ENCODE results near the gene ITPKB.
A peak's percentile ranks its signal among the peaks of the same experiment; 100 is the strongest.

ITPKB gene

DNA sequence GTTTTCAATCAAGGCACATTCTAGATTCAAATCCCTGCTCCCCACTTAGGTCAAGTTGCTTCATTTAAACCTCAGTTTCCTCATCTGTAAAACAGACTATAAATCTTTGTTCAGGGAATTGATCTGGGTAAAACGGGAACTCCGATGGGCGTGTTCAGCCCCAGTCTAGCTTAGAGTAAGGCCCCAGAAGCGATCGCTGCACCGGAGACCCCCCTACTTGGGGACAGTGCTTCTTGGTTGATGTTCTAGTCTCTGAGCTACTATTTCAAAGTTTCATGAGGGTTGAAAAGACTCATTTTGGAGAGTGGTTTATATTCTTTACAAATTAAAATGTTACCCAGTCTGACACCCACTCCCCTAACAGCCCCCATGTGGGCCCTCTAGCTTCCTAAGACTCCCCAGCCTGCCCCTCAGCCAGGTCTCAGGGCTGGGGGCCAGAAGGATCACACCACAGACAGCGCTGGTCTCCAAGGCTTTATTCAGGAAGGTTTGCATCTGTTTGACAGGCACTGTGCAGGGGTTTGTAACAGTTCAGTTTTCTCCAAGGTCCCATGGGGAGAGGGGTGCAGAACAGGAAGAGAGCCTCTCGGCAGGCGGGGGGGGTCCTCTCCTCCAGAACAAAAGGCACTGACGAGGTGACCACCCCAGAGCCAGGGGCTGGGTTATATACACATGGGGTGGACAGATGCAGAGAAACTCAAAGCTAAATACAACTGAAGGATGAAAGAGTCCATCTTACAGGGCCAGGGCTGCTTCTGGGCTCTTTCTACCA is 107.7 kb downstream of the ITPKB start:
- Histone ChIP-seq H3K79me1 (ENCODE audit: low read depth, low read length) (peaks cover 1% of the 10 kb centered on the region), H2BK120ac (ENCODE audit: low read depth, low read length) (no peak overlapping the region), H3K4me1 (ENCODE audit: control insufficient read depth in 2 of 2, insufficient read depth in 1 of 2, low read depth in 1 of 2, low read length in 2 of 2) (peaks cover 3 to 5% of the 10 kb centered on the region in 2 donors), H2AK5ac (ENCODE audit: low read depth, low read length) (no peak overlapping the region), H3K23ac (ENCODE audit: low read depth, low read length, poor library complexity) (no peak overlapping the region), H3K18ac (ENCODE audit: low read length) (no peak overlapping the region), H2AFZ (ENCODE audit: low read length) (no peak overlapping the region), H2BK5ac (ENCODE audit: low read length) (no peak overlapping the region), H3K9ac (ENCODE audit: low read depth, low read length, poor library complexity) (no peak overlapping the region), H2BK15ac (ENCODE audit: low read length) (no peak overlapping the region), H3K36me3 (replicated peaks in 1 of 2; ENCODE audit: control insufficient read depth in 2 of 2, insufficient read depth in 2 of 2, low read length in 2 of 2) (no peaks in the 10 kb centered on the region), H3K9me3 (replicated peaks in 1 of 2; ENCODE audit: control insufficient read depth in 2 of 2, insufficient read depth in 1 of 2, low read depth in 1 of 2, low read length in 2 of 2) (no peaks in the 10 kb centered on the region), H3K27ac (replicated peaks; ENCODE audit: low read length) (no peak overlapping the region), H4K91ac (ENCODE audit: low read depth, low read length, poor library complexity) (no peak overlapping the region), H3K4ac (ENCODE audit: low read length) (no peak overlapping the region), H4K8ac (ENCODE audit: low read depth, low read length) (no peak overlapping the region), H3K27me3 (ENCODE audit: control insufficient read depth in 3 of 3, insufficient read depth in 3 of 3, low read depth in 1 of 3, low read length in 3 of 3) (no peaks in the 10 kb centered on the region), H3K4me3 (ENCODE audit: low read length in 2 of 2) (no peak overlapping the region), H3K4me2 (ENCODE audit: insufficient read depth, low read length, poor library complexity, severe bottlenecking) (no peak overlapping the region), H3K14ac (ENCODE audit: low read length) (no peak overlapping the region), H2BK12ac (ENCODE audit: low read length) (no peak overlapping the region)
- no peak for DNase-seq (ENCODE audit: low spot score)
- WGBS, 2 donors (ENCODE audit: extremely low coverage in 2 of 2, insufficient read length in 2 of 2, insufficient replicate concordance in 1 of 2), result no CpG with 5 or more reads among the region's 10 CpGs

DNA sequence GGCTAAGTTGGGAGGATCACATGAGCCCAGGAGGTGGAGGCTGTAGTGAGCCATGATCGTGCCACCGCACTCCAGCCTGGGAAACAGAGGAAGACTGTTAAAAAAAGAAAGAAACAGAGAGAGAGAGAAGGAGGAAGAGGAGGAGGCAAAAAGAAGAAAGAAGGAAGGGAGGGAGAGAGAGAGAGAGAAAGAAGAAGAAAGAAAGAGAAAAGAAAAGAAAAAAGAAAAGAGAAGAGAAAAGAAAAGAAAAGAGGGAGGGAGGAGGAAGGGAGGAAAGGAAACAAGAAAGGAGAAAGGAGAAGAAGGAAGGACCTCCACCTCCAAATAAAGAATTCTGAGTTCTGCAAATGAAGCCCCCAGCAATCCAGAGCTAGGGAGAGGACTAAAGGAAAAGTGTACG is 108.5 kb downstream of the ITPKB start:
- no CpG with 5 or more reads among the region's 3 CpGs for WGBS, 2 donors (ENCODE audit: extremely low coverage in 2 of 2, insufficient read length in 2 of 2, insufficient replicate concordance in 1 of 2)
- no peak overlapping the region for H3K27ac ChIP-seq (replicated peaks; ENCODE audit: low read length)
- H3K79me1 ChIP-seq (ENCODE audit: low read depth, low read length), result peaks cover 1% of the 10 kb centered on the region
- no peak overlapping the region for H3K9ac ChIP-seq (ENCODE audit: low read depth, low read length, poor library complexity)
- no peak overlapping the region for H3K4ac ChIP-seq (ENCODE audit: low read length)
- DNase-seq (ENCODE audit: low spot score), result no peak
- H2BK12ac ChIP-seq (ENCODE audit: low read length), result no peak overlapping the region
- no peak overlapping the region for H2AFZ ChIP-seq (ENCODE audit: low read length)
- H3K4me3 ChIP-seq (ENCODE audit: low read length in 2 of 2), result no peak overlapping the region
- H3K23ac ChIP-seq (ENCODE audit: low read depth, low read length, poor library complexity), result no peak overlapping the region
- H2BK5ac ChIP-seq (ENCODE audit: low read length), result no peak overlapping the region
- no peak overlapping the region for H2BK15ac ChIP-seq (ENCODE audit: low read length)
- H3K4me2 ChIP-seq (ENCODE audit: insufficient read depth, low read length, poor library complexity, severe bottlenecking), result no peak overlapping the region
- no peak overlapping the region for H4K8ac ChIP-seq (ENCODE audit: low read depth, low read length)
- no peak overlapping the region for H3K14ac ChIP-seq (ENCODE audit: low read length)
- no peak overlapping the region for H4K91ac ChIP-seq (ENCODE audit: low read depth, low read length, poor library complexity)
- H3K9me3 ChIP-seq (replicated peaks in 1 of 2; ENCODE audit: control insufficient read depth in 2 of 2, insufficient read depth in 1 of 2, low read depth in 1 of 2, low read length in 2 of 2), result no peaks in the 10 kb centered on the region
- H3K36me3 ChIP-seq (replicated peaks in 1 of 2; ENCODE audit: control insufficient read depth in 2 of 2, insufficient read depth in 2 of 2, low read length in 2 of 2), result no peaks in the 10 kb centered on the region
- H3K4me1 ChIP-seq (ENCODE audit: control insufficient read depth in 2 of 2, insufficient read depth in 1 of 2, low read depth in 1 of 2, low read length in 2 of 2), result peaks cover 3 to 5% of the 10 kb centered on the region in 2 donors
- no peak overlapping the region for H2BK120ac ChIP-seq (ENCODE audit: low read depth, low read length)
- H3K18ac ChIP-seq (ENCODE audit: low read length), result no peak overlapping the region
- H3K27me3 ChIP-seq (ENCODE audit: control insufficient read depth in 3 of 3, insufficient read depth in 3 of 3, low read depth in 1 of 3, low read length in 3 of 3), result no peaks in the 10 kb centered on the region
- no peak overlapping the region for H2AK5ac ChIP-seq (ENCODE audit: low read depth, low read length)

DNA sequence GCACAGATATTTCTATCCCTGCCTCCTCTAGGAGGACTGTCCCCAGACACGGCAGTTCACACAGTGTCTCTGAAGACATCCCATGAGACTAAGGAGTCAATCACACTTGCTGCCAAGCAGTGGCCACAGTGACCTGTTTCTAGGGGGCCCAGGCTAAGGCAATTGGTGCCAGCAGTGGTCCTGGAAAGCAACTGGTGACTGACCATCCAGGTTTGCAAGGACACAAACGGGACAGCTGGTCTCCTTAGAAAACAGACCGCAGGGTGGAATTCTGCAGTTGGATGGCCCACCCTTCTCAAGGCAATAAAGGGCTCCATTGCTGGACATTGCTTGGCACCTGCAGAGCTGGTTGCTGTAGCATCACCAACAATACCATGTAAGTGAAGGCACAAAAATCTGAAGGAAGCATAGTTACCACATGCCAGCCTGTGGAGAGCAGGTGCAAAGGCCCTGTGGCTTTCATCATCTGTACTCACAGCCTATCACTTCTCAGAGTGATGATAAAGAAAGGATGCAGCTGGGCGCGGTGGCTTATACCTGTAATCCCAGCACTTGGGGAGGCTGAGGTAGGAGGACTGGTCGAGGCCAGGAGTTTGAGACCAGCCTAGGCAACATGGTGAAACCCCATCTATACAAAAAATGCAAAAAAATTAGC is 109.1 kb downstream of the ITPKB start:
- no peak overlapping the region for H4K8ac ChIP-seq (ENCODE audit: low read depth, low read length)
- H2BK120ac ChIP-seq (ENCODE audit: low read depth, low read length), result no peak overlapping the region
- no peak overlapping the region for H3K4ac ChIP-seq (ENCODE audit: low read length)
- peaks cover 3 to 5% of the 10 kb centered on the region in 2 donors for H3K4me1 ChIP-seq (ENCODE audit: control insufficient read depth in 2 of 2, insufficient read depth in 1 of 2, low read depth in 1 of 2, low read length in 2 of 2)
- H3K9me3 ChIP-seq (replicated peaks in 1 of 2; ENCODE audit: control insufficient read depth in 2 of 2, insufficient read depth in 1 of 2, low read depth in 1 of 2, low read length in 2 of 2), result no peaks in the 10 kb centered on the region
- no peak overlapping the region for H3K4me2 ChIP-seq (ENCODE audit: insufficient read depth, low read length, poor library complexity, severe bottlenecking)
- H2AFZ ChIP-seq (ENCODE audit: low read length), result no peak overlapping the region
- H2BK15ac ChIP-seq (ENCODE audit: low read length), result no peak overlapping the region
- peak overlapping the region; percentile 42 for H3K18ac ChIP-seq (ENCODE audit: low read length)
- H4K91ac ChIP-seq (ENCODE audit: low read depth, low read length, poor library complexity), result no peak overlapping the region
- peak overlapping the region in 1 of 2 donors; percentile 39 for H3K4me3 ChIP-seq (ENCODE audit: low read length in 2 of 2)
- H3K9ac ChIP-seq (ENCODE audit: low read depth, low read length, poor library complexity), result peak overlapping the region; percentile 2
- no peaks in the 10 kb centered on the region for H3K36me3 ChIP-seq (replicated peaks in 1 of 2; ENCODE audit: control insufficient read depth in 2 of 2, insufficient read depth in 2 of 2, low read length in 2 of 2)
- H2BK5ac ChIP-seq (ENCODE audit: low read length), result no peak overlapping the region
- H3K23ac ChIP-seq (ENCODE audit: low read depth, low read length, poor library complexity), result no peak overlapping the region
- DNase-seq (ENCODE audit: low spot score), result no peak
- no peak overlapping the region for H2BK12ac ChIP-seq (ENCODE audit: low read length)
- H3K27me3 ChIP-seq (ENCODE audit: control insufficient read depth in 3 of 3, insufficient read depth in 3 of 3, low read depth in 1 of 3, low read length in 3 of 3), result no peaks in the 10 kb centered on the region
- H2AK5ac ChIP-seq (ENCODE audit: low read depth, low read length), result no peak overlapping the region
- H3K14ac ChIP-seq (ENCODE audit: low read length), result no peak overlapping the region
- WGBS, 2 donors (ENCODE audit: extremely low coverage in 2 of 2, insufficient read length in 2 of 2, insufficient replicate concordance in 1 of 2), result no CpG with 5 or more reads among the region's 6 CpGs
- H3K27ac ChIP-seq (replicated peaks; ENCODE audit: low read length), result no peak overlapping the region
- H3K79me1 ChIP-seq (ENCODE audit: low read depth, low read length), result no peaks in the 10 kb centered on the region

DNA sequence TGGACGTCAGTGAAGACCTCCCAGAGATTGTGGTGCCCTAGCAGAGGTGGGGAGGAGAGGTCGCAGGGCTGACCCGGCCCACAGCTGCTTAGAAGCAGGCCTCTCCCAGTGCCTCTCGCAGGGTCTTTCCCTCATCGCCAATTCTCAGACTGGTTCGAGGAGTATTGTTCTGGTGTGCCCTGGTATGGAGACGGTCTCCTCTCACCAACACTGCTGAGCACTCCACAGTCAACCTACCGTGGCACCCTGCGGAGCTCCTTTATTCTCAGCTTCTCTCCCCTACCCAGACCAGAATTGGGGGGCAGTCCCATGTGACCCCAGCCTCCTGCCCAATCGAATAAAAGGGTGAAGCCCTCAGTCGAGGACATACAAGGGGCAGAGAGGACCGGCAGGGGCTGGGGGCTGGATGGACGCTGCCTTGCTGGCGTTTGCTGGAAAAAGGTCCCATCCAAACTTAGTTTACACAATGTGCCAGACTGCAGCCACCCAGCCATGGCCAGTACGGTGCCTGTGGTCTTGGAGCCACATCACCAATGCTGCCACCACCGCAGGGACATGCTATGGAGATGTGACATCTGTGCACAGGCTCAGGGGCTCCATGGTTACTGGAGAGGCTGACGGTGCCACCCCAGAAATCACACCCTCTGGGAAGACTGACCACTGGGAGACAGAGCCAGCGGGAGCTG is 109.7 kb downstream of the ITPKB start:
- Histone ChIP-seq H3K27ac (replicated peaks; ENCODE audit: low read length) (no peak overlapping the region), H2AK5ac (ENCODE audit: low read depth, low read length) (no peak overlapping the region), H3K27me3 (ENCODE audit: control insufficient read depth in 3 of 3, insufficient read depth in 3 of 3, low read depth in 1 of 3, low read length in 3 of 3) (peaks cover 0 to 3% (median 0%) of the 10 kb centered on the region in 3 experiments), H3K9ac (ENCODE audit: low read depth, low read length, poor library complexity) (no peak overlapping the region), H3K4me3 (ENCODE audit: low read length in 2 of 2) (no peak overlapping the region), H3K4ac (ENCODE audit: low read length) (no peak overlapping the region), H3K4me1 (ENCODE audit: control insufficient read depth in 2 of 2, insufficient read depth in 1 of 2, low read depth in 1 of 2, low read length in 2 of 2) (peaks cover 3 to 5% of the 10 kb centered on the region in 2 donors), H2BK5ac (ENCODE audit: low read length) (peak overlapping the region; percentile 17), H2AFZ (ENCODE audit: low read length) (no peak overlapping the region), H3K79me1 (ENCODE audit: low read depth, low read length) (no peaks in the 10 kb centered on the region), H4K91ac (ENCODE audit: low read depth, low read length, poor library complexity) (no peak overlapping the region), H3K18ac (ENCODE audit: low read length) (peak overlapping the region; percentile 42), H2BK12ac (ENCODE audit: low read length) (no peak overlapping the region), H4K8ac (ENCODE audit: low read depth, low read length) (no peak overlapping the region), H2BK15ac (ENCODE audit: low read length) (no peak overlapping the region), H2BK120ac (ENCODE audit: low read depth, low read length) (no peak overlapping the region), H3K36me3 (replicated peaks in 1 of 2; ENCODE audit: control insufficient read depth in 2 of 2, insufficient read depth in 2 of 2, low read length in 2 of 2) (no peaks in the 10 kb centered on the region), H3K14ac (ENCODE audit: low read length) (no peak overlapping the region), H3K9me3 (replicated peaks in 1 of 2; ENCODE audit: control insufficient read depth in 2 of 2, insufficient read depth in 1 of 2, low read depth in 1 of 2, low read length in 2 of 2) (no peaks in the 10 kb centered on the region), H3K23ac (ENCODE audit: low read depth, low read length, poor library complexity) (no peak overlapping the region), H3K4me2 (ENCODE audit: insufficient read depth, low read length, poor library complexity, severe bottlenecking) (no peak overlapping the region)
- no CpG with 5 or more reads among the region's 18 CpGs for WGBS, 2 donors (ENCODE audit: extremely low coverage in 2 of 2, insufficient read length in 2 of 2, insufficient replicate concordance in 1 of 2)
- DNase-seq (ENCODE audit: low spot score), result no peak
